ENCODE measurements around the gene CACNB4. TPM values are rescaled to one million over a fixed set of nuclear protein-coding genes. Genes with fewer than 3 reads are reported as not detected.
"Not testable (repeated sequence)": the region's sequence is repeated elsewhere in the genome, so short reads cannot be mapped to it uniquely, and the experiment has no call there.

Gene CACNB4
- total RNA-seq, 1 experiment from 2014 or later = 1.7 TPM

DNA sequence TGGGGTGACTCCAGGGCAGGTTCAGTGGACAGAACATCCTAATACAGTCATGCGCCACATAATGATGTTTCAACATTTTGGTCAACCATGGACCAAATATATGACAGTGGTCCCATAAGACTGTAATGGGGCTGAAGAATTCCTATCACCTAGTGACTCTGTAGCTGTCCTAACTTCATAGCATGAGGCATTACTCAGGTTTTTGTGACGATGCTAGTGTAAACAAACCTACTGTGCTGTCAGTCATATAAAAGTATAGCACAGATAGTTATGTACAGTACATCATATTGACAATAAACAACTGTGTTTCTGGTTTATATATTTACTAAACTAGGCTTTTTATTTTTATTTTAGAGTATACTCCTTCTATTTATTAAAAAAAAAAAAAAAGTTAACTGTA, 87.1 kb downstream of the CACNB4 start:
- in situ Hi-C loops (cut with HindIII; ENCODE audit: low pct_unique_long_range_greater_than_20kb, low sequenced_read_pairs) (no loop called here), intact Hi-C loops (cut with micrococcal nuclease; ENCODE audit: unreplicated experiment) (no loop called here)
- ChIA-PET POLR2A (no interaction called here), CTCF (no interaction called here)
- peaks cover 15% of the 10 kb centered on the region for H3K27me3 ChIP-seq (ENCODE audit: control insufficient read depth, insufficient read depth, low read length)
- no peaks in the 10 kb centered on the region for H3K36me3 ChIP-seq (ENCODE audit: control insufficient read depth, insufficient read depth, low read length)
- H3K4me1 ChIP-seq (ENCODE audit: control insufficient read depth, insufficient read depth, low read length) = no peaks in the 10 kb centered on the region
- no peak overlapping the region for H3K4me3 ChIP-seq (ENCODE audit: low read depth in 2 of 2, low read length in 2 of 2)
- BruUV-seq (replicated peaks) = no TSS peak
- no peak overlapping the region for H3K27ac ChIP-seq (ENCODE audit: low read length)
- H3K9me3 ChIP-seq (ENCODE audit: control insufficient read depth, insufficient read depth, low read depth, low read length) = no peaks in the 10 kb centered on the region
- TF ChIP-seq, protein P1, sequence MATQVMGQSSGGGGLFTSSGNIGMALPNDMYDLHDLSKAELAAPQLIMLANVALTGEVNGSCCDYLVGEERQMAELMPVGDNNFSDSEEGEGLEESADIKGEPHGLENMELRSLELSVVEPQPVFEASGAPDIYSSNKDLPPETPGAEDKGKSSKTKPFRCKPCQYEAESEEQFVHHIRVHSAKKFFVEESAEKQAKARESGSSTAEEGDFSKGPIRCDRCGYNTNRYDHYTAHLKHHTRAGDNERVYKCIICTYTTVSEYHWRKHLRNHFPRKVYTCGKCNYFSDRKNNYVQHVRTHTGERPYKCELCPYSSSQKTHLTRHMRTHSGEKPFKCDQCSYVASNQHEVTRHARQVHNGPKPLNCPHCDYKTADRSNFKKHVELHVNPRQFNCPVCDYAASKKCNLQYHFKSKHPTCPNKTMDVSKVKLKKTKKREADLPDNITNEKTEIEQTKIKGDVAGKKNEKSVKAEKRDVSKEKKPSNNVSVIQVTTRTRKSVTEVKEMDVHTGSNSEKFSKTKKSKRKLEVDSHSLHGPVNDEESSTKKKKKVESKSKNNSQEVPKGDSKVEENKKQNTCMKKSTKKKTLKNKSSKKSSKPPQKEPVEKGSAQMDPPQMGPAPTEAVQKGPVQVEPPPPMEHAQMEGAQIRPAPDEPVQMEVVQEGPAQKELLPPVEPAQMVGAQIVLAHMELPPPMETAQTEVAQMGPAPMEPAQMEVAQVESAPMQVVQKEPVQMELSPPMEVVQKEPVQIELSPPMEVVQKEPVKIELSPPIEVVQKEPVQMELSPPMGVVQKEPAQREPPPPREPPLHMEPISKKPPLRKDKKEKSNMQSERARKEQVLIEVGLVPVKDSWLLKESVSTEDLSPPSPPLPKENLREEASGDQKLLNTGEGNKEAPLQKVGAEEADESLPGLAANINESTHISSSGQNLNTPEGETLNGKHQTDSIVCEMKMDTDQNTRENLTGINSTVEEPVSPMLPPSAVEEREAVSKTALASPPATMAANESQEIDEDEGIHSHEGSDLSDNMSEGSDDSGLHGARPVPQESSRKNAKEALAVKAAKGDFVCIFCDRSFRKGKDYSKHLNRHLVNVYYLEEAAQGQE (IDR thresholded peaks at IDR 0.05; ENCODE audit: insufficient read depth in 1 of 2, low read depth in 2 of 2, low read length in 1 of 2) = no peak
- TF ChIP-seq TCF7L2 (IDR thresholded peaks at IDR 0.05; ENCODE audit: low read depth, low read length) (no peak), POLR2AphosphoS5 (IDR thresholded peaks at IDR 0.05; ENCODE audit: low read depth, low read length) (no peak), SIN3A (IDR thresholded peaks at IDR 0.05; ENCODE audit: borderline replicate concordance, insufficient read depth, low read depth, low read length) (no peak), CTCF (IDR thresholded peaks at IDR 0.05) (no peak)
- no peak for ATAC-seq
- no peak for DNase-seq (ENCODE audit: low read depth, low spot score)

DNA sequence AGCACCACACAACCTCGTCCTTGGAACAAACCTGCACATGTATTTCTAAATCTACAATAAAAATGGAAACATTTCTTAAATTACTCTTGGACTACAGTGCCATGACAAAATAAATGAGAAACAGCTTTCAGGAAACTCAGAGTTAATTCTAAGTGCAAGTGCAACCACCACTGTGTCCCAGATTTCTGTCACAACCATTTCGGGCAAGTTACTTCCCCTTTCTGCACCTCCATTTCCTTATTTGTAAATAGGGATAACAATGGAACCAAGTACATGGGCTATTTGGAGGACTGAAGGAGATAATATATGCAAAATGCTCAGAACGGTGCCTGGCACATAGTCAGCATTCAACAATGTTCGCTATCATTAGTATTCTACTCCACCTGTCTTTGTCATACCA, 93.2 kb downstream of the CACNB4 start:
- intact Hi-C loops (cut with micrococcal nuclease; ENCODE audit: unreplicated experiment) = no loop called here
- ChIA-PET POLR2A (no interaction called here), CTCF (no interaction called here)
- Histone ChIP-seq H3K36me3 (ENCODE audit: control insufficient read depth, insufficient read depth, low read length) (no peaks in the 10 kb centered on the region), H3K4me1 (ENCODE audit: control insufficient read depth, insufficient read depth, low read length) (no peaks in the 10 kb centered on the region), H3K9me3 (ENCODE audit: control insufficient read depth, insufficient read depth, low read depth, low read length) (no peaks in the 10 kb centered on the region), H3K27ac (ENCODE audit: low read length) (no peak overlapping the region), H3K27me3 (ENCODE audit: control insufficient read depth, insufficient read depth, low read length) (peaks cover 6% of the 10 kb centered on the region; the same call in 1 of the 2 replicates), H3K4me3 (ENCODE audit: low read depth in 2 of 2, low read length in 2 of 2) (no peak overlapping the region)
- DNase-seq (ENCODE audit: low read depth, low spot score) = no peak
- no peak for ATAC-seq
- no TSS peak for BruUV-seq (replicated peaks)
- TF ChIP-seq SIN3A (IDR thresholded peaks at IDR 0.05; ENCODE audit: borderline replicate concordance, insufficient read depth, low read depth, low read length) = no peak
- in situ Hi-C loops (cut with HindIII; ENCODE audit: low pct_unique_long_range_greater_than_20kb, low sequenced_read_pairs) = no loop called here

- H3K36me3 ChIP-seq (ENCODE audit: control insufficient read depth, insufficient read depth, low read length); DNase-seq (ENCODE audit: low read depth, low spot score); H3K27me3 ChIP-seq (ENCODE audit: control insufficient read depth, insufficient read depth, low read length); CTCF ChIA-PET; BruUV-seq (replicated peaks); H3K27ac ChIP-seq (ENCODE audit: low read length); POLR2A ChIA-PET; ATAC-seq; H3K4me3 ChIP-seq (ENCODE audit: low read depth in 2 of 2, low read length in 2 of 2); H3K4me1 ChIP-seq (ENCODE audit: control insufficient read depth, insufficient read depth, low read length); H3K9me3 ChIP-seq (ENCODE audit: control insufficient read depth, insufficient read depth, low read depth, low read length); intact Hi-C loops (cut with micrococcal nuclease; ENCODE audit: unreplicated experiment); in situ Hi-C loops (cut with HindIII; ENCODE audit: low pct_unique_long_range_greater_than_20kb, low sequenced_read_pairs): not testable (repeated sequence)
These were observed 95.6 kb downstream of the CACNB4 start for GRCh38 chr2:152003283-152003682.

All from Panc1 (cell line).